ENCODE data around the gene NPAS3. TPM values are rescaled to one million over a fixed set of nuclear protein-coding genes. Genes with fewer than 3 reads are reported as not detected.

Gene NPAS3
- total and polyA plus RNA-seq, 2 of the 13 experiments (the other 11 are each of a cell fraction or from before 2014, with no cell fraction given): not detected

- TF ChIP-seq REST (IDR thresholded peaks at IDR 0.05; ENCODE audit: borderline replicate concordance in 1 of 2, low read depth in 1 of 2, low read length in 2 of 2) (no peak), TCF7 (IDR thresholded peaks at IDR 0.05; ENCODE audit: low read depth) (no peak), STAG1 (CRISPR knock-in tag; IDR thresholded peaks at IDR 0.05) (no peak), NCOA2 (CRISPR knock-in tag; IDR thresholded peaks at IDR 0.05) (no peak), ZNF639 (CRISPR knock-in tag; conservative IDR thresholded peaks at IDR 0.05) (no peak), GPBP1L1 (CRISPR knock-in tag; IDR thresholded peaks at IDR 0.05) (no peak), TERF1 (CRISPR knock-in tag; IDR thresholded peaks at IDR 0.05) (no peak), AKAP8 (CRISPR knock-in tag; IDR thresholded peaks at IDR 0.05) (no peak), CCAR2 (optimal IDR thresholded peaks at IDR 0.05; ENCODE audit: low read depth, low read length) (no peak), SP1 (IDR thresholded peaks at IDR 0.05) (no peak), SP1 (CRISPR knock-in tag; IDR thresholded peaks at IDR 0.05) (no peak), PHF21A (CRISPR knock-in tag; IDR thresholded peaks at IDR 0.05) (no peak), NRL (CRISPR knock-in tag; IDR thresholded peaks at IDR 0.05; ENCODE audit: borderline replicate concordance) (no peak)
Observed at GRCh38 chr14:33275879-33276278, 337.2 kb downstream of the NPAS3 start (continued).

Data from HepG2 (cell line).